Gastrocnemius medialis (tissue), 4 donors: ENCODE data around the gene DCD. TPM values are rescaled to one million over a fixed set of nuclear protein-coding genes. Genes with fewer than 3 reads are reported as not detected.

Experiments
- ATAC-seq, 2 donors: fragments of 150-250 bp; one replicate each; pipeline ENCODE4 v1.9.1; 2016
- DNase-seq, 2 donors: peaks; one replicate each; pipeline ENCODE4 v3.0.0-alpha.2; 2019
- H3K27ac ChIP-seq, 4 donors: fragments of 200-600 bp; sonication (generic); 1 replicate in 1 of 4; 2 replicates in 3 of 4; pipeline ENCODE4 v1.5.1; 2016 to 2018; ENCODE audit warnings: mild to moderate bottlenecking in 2 of 4, moderate library complexity in 1 of 4
- H3K27me3 ChIP-seq, 3 donors: fragments of 200-600 bp; sonication (generic) in 2 of 3; 1 replicate in 1 of 3; 2 replicates in 2 of 3; pipeline versions ENCODE4 v1.5.1 to v1.6.0; 2016 to 2019; ENCODE audit warnings: mild to moderate bottlenecking in 1 of 3, moderate library complexity in 1 of 3
- H3K36me3 ChIP-seq, 2 donors: fragments of 200-600 bp; sonication (generic) in 1 of 2; one replicate each; pipeline ENCODE4 v1.5.1; 2017 to 2018
- H3K4me1 ChIP-seq, 2 donors: fragments of 200-600 bp; sonication (generic) in 1 of 2; one replicate each; pipeline ENCODE4 v1.5.1; 2016 to 2017; ENCODE audit warnings: mild to moderate bottlenecking in 2 of 2
- H3K4me3 ChIP-seq, 4 donors: fragments of 200-600 bp; sonication (generic) in 3 of 4; 1 replicate in 1 of 4; 2 replicates in 3 of 4; pipeline ENCODE4 v1.5.1; 2016 to 2019; ENCODE audit warnings: mild to moderate bottlenecking in 2 of 4
- H3K9me3 ChIP-seq, 3 donors: fragments of 200-600 bp; sonication (generic) in 2 of 3; 1 replicate in 1 of 3; 2 replicates in 2 of 3; pipeline ENCODE4 v1.5.1; 2016 to 2019
- POLR2A ChIP-seq, 2 donors: fragments of 450-650 bp; IDR thresholded peaks; one replicate each; pipeline ENCODE4 v1.6.1; 2017; ENCODE audit warnings: antibody characterized with exemption in 2 of 2, mild to moderate bottlenecking in 2 of 2, moderate library complexity in 2 of 2
- in situ Hi-C, 4 donors: fragments of 200-750 bp; cut with MboI; loops; one replicate each; pipeline versions ENCODE4 v1.15.0 to v1.8.0; 2017; ENCODE audit warnings: low sequenced_read_pairs in 4 of 4
- intact Hi-C: fragments of 100-400 bp; cut with DNase I; formaldehyde crosslinking; loops from one replicate; pipeline ENCODE4 v1.15.1; 2023; ENCODE audit warnings: low total_unique reads
- total RNA-seq, 4 donors: library from RNA; depleted of rRNA; stranded (reverse); fragments of >200 nt; gene quantifications; one replicate each; pipeline versions ENCODE4 v1.1.0 to v1.2.3, GENCODE V29; 2016
- TF ChIP-seq, protein P1 (sequence below), 5 experiments: fragments of 450-650 bp in 3 of 5; fragments of 200-600 bp in 2 of 5; sonication (generic) in 2 of 5; IDR thresholded peaks in 4 of 5; conservative IDR thresholded peaks in 1 of 5; 1 replicate in 4 of 5; 2 replicates in 1 of 5; pipeline ENCODE4 v1.5.1; 2016 to 2019; ENCODE audit warnings: antibody characterized with exemption in 5 of 5, mild to moderate bottlenecking in 3 of 5, moderate library complexity in 3 of 5

Gene DCD
- total RNA-seq, 4 donors from 2014 or later: not detected

DNA sequence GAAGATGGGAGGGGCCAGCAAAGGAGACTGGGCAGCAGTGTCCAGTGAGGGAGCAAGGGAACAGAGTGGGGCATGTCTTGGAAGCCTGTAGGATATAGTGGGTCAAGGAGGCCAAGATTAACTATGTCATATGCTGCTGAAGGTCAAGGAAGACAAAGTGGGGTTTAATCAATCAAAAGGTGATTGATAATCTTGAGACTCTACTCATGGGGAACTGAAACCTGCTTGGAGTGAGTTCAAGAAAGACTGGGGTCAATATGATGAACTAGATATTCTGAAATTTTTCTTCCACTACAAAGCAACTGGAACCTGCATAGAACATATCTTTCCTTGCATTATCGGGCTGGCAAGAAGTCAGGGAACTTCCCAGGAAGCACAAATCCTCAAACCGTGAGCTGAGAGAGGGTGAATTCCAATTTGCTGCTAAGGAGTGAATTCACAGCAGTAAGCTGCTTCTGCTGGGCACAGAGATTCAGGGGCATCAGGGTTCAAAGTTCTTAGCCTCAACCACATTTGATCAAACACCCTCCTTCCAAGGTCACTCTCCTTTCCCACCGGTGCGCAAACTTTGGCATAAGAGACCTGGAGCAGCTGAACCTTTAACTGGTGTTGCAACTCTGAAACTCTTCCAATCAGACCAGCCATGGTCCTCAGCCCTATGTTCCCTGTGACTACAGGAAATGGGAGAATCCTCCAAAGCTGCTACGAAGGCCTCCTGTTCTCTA lies 40.3 kb upstream of the DCD start:
- Histone ChIP-seq H3K27me3 (peaks cover 0 to 6% (median 6%) of the 10 kb centered on the region in 3 donors), H3K9me3 (no peaks in the 10 kb centered on the region), H3K4me3 (no peak overlapping the region), H3K36me3 (no peaks in the 10 kb centered on the region), H3K27ac (no peak overlapping the region), H3K4me1 (no peaks in the 10 kb centered on the region)
- intact Hi-C loops: no loop called here
- DNase-seq (no peak), ATAC-seq (no peak)
- in situ Hi-C loops: no loop called here
- TF ChIP-seq, protein P1, sequence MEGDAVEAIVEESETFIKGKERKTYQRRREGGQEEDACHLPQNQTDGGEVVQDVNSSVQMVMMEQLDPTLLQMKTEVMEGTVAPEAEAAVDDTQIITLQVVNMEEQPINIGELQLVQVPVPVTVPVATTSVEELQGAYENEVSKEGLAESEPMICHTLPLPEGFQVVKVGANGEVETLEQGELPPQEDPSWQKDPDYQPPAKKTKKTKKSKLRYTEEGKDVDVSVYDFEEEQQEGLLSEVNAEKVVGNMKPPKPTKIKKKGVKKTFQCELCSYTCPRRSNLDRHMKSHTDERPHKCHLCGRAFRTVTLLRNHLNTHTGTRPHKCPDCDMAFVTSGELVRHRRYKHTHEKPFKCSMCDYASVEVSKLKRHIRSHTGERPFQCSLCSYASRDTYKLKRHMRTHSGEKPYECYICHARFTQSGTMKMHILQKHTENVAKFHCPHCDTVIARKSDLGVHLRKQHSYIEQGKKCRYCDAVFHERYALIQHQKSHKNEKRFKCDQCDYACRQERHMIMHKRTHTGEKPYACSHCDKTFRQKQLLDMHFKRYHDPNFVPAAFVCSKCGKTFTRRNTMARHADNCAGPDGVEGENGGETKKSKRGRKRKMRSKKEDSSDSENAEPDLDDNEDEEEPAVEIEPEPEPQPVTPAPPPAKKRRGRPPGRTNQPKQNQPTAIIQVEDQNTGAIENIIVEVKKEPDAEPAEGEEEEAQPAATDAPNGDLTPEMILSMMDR (IDR thresholded peaks at IDR 0.05 in 4 of 5, conservative IDR thresholded peaks at IDR 0.05 in 1 of 5): no peak
- no peak for TF ChIP-seq POLR2A (IDR thresholded peaks at IDR 0.05)

DNA sequence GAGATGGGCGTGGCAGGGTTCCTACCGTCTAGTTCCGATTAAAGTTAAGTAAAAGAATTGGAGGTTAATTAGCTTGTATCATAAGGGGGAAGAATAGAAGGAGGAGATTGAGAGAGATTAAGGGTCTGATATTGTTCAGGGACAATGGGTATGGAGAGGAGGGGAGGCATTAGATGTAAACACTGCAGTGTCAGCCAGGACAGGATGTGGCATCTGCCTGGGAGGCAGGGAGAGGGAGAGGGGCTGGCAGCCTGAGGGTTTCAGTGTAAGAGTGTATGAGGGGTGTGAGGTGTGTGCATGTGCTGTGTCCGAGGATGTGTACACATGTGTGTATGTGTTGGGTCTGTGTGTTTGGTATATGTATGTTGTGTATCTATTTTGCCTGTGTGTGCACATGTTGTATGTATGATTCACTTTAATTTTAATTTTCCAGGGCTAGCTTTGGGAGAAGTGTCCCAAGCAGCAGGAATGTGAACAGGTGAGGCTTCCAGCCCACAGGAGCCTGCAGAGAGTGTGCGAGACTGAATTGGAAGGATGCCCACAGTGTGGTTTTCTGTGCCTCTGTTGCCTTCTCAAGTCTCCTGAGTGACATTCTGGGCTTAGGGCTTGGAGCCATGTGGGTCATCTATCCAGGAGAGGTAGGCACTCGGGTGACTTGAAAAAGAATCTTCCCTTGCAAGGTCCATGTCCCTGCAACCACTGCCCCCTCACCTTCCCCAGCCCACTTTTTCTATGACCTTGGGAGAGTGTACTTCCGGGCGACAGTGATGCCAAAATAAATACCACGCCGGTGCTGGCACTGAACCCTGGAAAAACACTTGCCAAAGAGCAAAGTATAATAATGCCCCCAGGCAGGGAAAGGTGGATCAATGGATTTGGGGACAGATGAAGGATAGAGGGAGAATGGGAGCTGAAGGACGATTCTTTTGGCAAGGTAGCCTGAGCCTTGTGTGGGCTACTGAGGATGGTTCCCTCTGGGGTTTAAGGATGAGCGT lies 36.8 kb upstream of the DCD start:
- H3K4me1 ChIP-seq: no peaks in the 10 kb centered on the region
- DNase-seq (no peak), ATAC-seq (peak; percentile 46 to 52)
- no peaks in the 10 kb centered on the region for H3K36me3 ChIP-seq
- no peak overlapping the region for H3K27ac ChIP-seq
- in situ Hi-C loops (no loop called here), intact Hi-C loops (no loop called here)
- no peaks in the 10 kb centered on the region for H3K9me3 ChIP-seq
- no peak for TF ChIP-seq POLR2A (IDR thresholded peaks at IDR 0.05)
- TF ChIP-seq, protein P1 (IDR thresholded peaks at IDR 0.05 in 4 of 5, conservative IDR thresholded peaks at IDR 0.05 in 1 of 5): no peak
- no peak overlapping the region for H3K4me3 ChIP-seq
- peaks cover 0 to 6% (median 0%) of the 10 kb centered on the region in 3 donors for H3K27me3 ChIP-seq

GRCh38 chr12:54683398-54683797 lies 35.2 kb upstream of the DCD start:
- Histone ChIP-seq H3K36me3 (no peaks in the 10 kb centered on the region), H3K27ac (no peak overlapping the region), H3K9me3 (no peaks in the 10 kb centered on the region), H3K27me3 (peaks cover 0 to 6% (median 0%) of the 10 kb centered on the region in 3 donors), H3K4me3 (no peak overlapping the region), H3K4me1 (no peaks in the 10 kb centered on the region)
- DNase-seq (no peak), ATAC-seq (no peak)
- no peak for TF ChIP-seq POLR2A (IDR thresholded peaks at IDR 0.05)
- TF ChIP-seq, protein P1 (IDR thresholded peaks at IDR 0.05 in 4 of 5, conservative IDR thresholded peaks at IDR 0.05 in 1 of 5): no peak
- intact Hi-C loops (no loop called here), in situ Hi-C loops (no loop called here)

DNA sequence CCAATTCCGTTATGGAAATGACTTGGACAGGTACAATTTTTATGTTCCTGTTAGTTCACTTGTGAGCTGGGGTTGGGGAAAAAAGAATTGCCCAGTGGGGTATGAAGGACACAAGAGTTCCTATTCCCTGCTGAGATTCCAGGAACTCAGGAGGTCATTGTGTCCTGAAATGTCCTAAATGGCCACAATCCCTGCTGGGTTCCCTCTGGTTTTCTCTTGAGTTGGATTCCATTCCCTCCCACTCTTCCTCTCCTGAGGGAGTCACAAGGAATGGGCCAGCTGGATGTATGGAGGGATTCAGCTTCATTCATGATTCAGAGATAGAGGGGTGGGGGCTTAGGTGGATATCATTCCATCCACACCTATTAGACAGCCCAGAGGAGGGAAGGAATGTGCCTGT lies 34.5 kb upstream of the DCD start:
- no peaks in the 10 kb centered on the region for H3K4me1 ChIP-seq
- no peak overlapping the region for H3K4me3 ChIP-seq
- H3K9me3 ChIP-seq: no peaks in the 10 kb centered on the region
- in situ Hi-C loops: no loop called here
- intact Hi-C loops: no loop called here
- ATAC-seq (no peak), DNase-seq (no peak)
- no peaks in the 10 kb centered on the region for H3K36me3 ChIP-seq
- no peak overlapping the region for H3K27ac ChIP-seq
- H3K27me3 ChIP-seq: peaks cover 0 to 6% (median 0%) of the 10 kb centered on the region in 3 donors
- TF ChIP-seq, protein P1 (IDR thresholded peaks at IDR 0.05 in 4 of 5, conservative IDR thresholded peaks at IDR 0.05 in 1 of 5): no peak
- TF ChIP-seq POLR2A (IDR thresholded peaks at IDR 0.05): no peak
